SU-DHL-6 (cell line): ENCODE data around the gene GATAD2B.

ENCODE experiments used
- EZH2phosphoT487 ChIP-seq: fragments of 200-600 bp; sonication (generic), shearing (Covaris generic); conservative IDR thresholded peaks from 2 replicates; pipeline ENCODE4 v1.6.1; 2018; ENCODE audit warnings: mild to moderate bottlenecking, antibody characterized with exemption, low read length, moderate library complexity, mixed read lengths
- TF ChIP-seq, protein P1 (sequence below): fragments of 200-600 bp; sonication (generic); IDR thresholded peaks from one replicate; pipeline ENCODE4 v1.5.1; 2017; ENCODE audit warnings: antibody characterized with exemption, mild to moderate bottlenecking, low read length, moderate library complexity; ENCODE audit not compliant: insufficient read depth, poor library complexity, severe bottlenecking

DNA sequence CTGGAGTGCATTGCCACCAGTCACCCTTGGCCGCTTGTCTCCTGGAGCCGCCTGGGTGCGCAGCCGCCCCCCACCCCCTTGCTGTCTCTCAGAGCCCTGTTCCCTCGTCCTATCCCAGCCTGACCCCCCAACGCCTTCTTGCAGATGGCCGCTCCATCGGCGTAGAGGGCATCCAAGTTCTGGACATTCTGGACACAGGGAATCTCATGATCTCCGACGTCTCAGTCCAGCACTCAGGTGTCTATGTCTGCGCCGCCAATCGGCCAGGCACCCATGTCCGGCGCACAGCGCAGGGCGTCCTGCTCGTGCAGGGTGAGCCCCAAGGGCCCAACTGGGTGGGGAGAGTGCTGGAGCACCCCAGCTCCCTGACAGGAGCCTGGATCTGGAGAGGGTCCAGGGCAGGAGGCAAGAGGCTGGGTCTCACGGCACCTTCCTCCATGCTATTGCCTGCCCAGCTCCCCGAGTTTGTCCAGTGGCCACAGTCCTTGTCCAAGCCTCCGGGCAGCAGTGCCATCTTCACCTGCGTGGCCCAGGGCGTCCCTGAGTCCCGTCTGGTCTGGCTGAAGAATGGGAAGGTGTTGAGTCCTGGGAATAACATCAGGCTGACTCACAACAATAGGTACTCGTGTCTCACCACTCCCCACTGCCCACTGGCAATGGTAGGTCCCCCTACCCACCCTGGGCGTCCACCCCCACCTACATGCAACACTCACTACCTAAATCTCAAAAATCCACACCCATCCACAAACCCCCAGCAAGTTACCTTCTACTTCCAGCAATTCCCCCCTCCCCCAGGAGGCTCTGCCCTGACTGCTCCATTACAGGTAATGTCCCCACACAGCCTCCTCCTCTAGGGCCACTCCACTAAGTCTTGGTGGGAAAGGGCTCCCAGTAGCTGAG is 123.0 kb downstream of the GATAD2B start:
- TF ChIP-seq, protein P1, sequence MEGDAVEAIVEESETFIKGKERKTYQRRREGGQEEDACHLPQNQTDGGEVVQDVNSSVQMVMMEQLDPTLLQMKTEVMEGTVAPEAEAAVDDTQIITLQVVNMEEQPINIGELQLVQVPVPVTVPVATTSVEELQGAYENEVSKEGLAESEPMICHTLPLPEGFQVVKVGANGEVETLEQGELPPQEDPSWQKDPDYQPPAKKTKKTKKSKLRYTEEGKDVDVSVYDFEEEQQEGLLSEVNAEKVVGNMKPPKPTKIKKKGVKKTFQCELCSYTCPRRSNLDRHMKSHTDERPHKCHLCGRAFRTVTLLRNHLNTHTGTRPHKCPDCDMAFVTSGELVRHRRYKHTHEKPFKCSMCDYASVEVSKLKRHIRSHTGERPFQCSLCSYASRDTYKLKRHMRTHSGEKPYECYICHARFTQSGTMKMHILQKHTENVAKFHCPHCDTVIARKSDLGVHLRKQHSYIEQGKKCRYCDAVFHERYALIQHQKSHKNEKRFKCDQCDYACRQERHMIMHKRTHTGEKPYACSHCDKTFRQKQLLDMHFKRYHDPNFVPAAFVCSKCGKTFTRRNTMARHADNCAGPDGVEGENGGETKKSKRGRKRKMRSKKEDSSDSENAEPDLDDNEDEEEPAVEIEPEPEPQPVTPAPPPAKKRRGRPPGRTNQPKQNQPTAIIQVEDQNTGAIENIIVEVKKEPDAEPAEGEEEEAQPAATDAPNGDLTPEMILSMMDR = no peak
- no peak for TF ChIP-seq EZH2phosphoT487
